Brain microvascular endothelial cell (primary cell): Measurements from ENCODE around the gene SORCS1.

Experiments used
- DNase-seq: peaks from one replicate; pipeline ENCODE4 v3.0.0-alpha.2; 2020
- H3K27ac ChIP-seq: fragments of 250-450 bp; sonication (Bioruptor Pico); 2 replicates; pipeline ENCODE4 v1.5.1; 2020; ENCODE audit warnings: mild to moderate bottlenecking, moderate library complexity
- H3K27me3 ChIP-seq: fragments of 250-450 bp; sonication (Bioruptor Pico); replicated peaks from 2 replicates; pipeline ENCODE4 v1.5.1; 2020; ENCODE audit warnings: mild to moderate bottlenecking
- H3K36me3 ChIP-seq: fragments of 250-450 bp; sonication (Bioruptor Pico); replicated peaks from 2 replicates; pipeline ENCODE4 v1.5.1; 2020; ENCODE audit warnings: mild to moderate bottlenecking
- H3K4me3 ChIP-seq: 2 replicates; pipeline ENCODE4 v1.5.1; 2011; ENCODE audit warnings: low read depth, mild to moderate bottlenecking, control low read depth, low read length, moderate library complexity
- in situ Hi-C: cut with HindIII; loops from 2 replicates; pipeline ENCODE4 v1.10.0; 2017; ENCODE audit warnings: low sequenced_read_pairs, low pct_ligation_motif_present
- TF ChIP-seq, protein P1 (sequence below): IDR thresholded peaks from 2 replicates; pipeline ENCODE4 v1.5.1; 2011; ENCODE audit warnings: low read depth, mild to moderate bottlenecking, moderate library complexity, low read length, control low read depth, inconsistent platforms; ENCODE audit errors: missing control alignments

SORCS1 gene

DNA sequence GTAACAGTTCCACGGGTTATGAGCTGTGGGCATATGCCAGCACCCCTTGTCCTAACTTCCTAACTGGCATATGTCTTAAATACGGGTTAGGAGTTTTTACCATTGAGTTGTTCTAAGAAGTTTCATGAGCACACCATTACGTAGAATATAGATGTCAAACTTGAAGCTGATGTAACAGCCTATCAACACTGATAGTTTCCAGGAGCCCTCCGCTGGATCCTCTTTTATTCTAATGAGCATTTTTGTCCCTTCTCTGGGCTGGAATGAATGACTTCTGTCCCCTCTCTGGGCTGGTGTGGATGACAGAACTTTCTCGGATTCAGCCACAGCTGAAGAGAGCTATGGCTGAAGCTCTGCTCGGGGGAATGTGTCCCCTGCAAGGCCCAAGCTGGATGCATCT is 256.3 kb downstream of the SORCS1 start:
- H3K27me3 ChIP-seq, result no peaks in the 10 kb centered on the region
- H3K4me3 ChIP-seq, result no peak overlapping the region
- no peak overlapping the region for H3K27ac ChIP-seq

DNA sequence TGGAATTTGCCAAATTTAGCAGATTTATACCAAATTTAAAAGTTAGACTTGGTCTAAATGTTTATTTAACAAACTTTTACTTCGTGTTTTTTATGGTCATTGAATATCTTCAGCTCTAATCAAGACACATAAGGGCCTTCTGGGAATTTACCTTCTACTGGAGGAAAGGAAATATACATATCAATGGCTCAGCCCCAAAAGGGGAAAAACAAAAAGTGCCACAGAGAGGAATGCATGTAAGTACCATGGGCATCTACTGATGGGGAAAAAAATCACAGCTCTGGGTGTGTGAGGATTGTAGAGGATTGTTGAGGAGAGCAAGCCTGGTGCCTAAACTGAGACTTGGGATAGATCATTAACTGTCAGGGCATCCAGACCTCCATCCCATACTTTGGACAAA is 260.3 kb downstream of the SORCS1 start:
- Histone ChIP-seq H3K4me3 (no peak overlapping the region), H3K27ac (no peak overlapping the region), H3K36me3 (no peaks in the 10 kb centered on the region), H3K27me3 (no peaks in the 10 kb centered on the region)
- in situ Hi-C loops, result no loop called here
- TF ChIP-seq, protein P1, sequence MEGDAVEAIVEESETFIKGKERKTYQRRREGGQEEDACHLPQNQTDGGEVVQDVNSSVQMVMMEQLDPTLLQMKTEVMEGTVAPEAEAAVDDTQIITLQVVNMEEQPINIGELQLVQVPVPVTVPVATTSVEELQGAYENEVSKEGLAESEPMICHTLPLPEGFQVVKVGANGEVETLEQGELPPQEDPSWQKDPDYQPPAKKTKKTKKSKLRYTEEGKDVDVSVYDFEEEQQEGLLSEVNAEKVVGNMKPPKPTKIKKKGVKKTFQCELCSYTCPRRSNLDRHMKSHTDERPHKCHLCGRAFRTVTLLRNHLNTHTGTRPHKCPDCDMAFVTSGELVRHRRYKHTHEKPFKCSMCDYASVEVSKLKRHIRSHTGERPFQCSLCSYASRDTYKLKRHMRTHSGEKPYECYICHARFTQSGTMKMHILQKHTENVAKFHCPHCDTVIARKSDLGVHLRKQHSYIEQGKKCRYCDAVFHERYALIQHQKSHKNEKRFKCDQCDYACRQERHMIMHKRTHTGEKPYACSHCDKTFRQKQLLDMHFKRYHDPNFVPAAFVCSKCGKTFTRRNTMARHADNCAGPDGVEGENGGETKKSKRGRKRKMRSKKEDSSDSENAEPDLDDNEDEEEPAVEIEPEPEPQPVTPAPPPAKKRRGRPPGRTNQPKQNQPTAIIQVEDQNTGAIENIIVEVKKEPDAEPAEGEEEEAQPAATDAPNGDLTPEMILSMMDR, result no peak
- no peak for DNase-seq

More for the DNA sequence above, 256.3 kb downstream of the SORCS1 start:
- in situ Hi-C loops, result no loop called here
- TF ChIP-seq, protein P1, result no peak
- no peak for DNase-seq
- H3K36me3 ChIP-seq, result no peaks in the 10 kb centered on the region

DNA sequence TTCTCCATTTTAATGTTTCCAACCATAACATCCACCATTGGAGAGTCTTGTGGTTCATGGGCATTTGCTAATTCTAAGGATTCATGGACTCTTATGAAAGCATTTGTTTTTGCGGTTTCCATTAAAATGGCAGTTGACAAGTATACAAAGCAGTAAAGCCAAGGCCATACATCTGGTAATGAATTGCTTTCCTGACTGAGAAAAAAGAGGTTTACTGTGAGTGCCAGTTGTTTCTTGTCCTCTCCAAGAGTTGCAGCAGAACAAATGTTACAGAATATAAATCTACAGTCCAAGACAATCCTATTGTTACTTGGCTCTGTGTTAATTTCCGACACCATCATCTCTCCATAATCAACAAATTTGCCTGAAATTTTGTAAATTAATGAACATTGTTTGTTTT is 261.3 kb downstream of the SORCS1 start:
- in situ Hi-C loops, result no loop called here
- Histone ChIP-seq H3K4me3 (no peak overlapping the region), H3K27me3 (no peaks in the 10 kb centered on the region), H3K27ac (no peak overlapping the region), H3K36me3 (no peaks in the 10 kb centered on the region)
- TF ChIP-seq, protein P1, result no peak
- DNase-seq, result no peak

DNA sequence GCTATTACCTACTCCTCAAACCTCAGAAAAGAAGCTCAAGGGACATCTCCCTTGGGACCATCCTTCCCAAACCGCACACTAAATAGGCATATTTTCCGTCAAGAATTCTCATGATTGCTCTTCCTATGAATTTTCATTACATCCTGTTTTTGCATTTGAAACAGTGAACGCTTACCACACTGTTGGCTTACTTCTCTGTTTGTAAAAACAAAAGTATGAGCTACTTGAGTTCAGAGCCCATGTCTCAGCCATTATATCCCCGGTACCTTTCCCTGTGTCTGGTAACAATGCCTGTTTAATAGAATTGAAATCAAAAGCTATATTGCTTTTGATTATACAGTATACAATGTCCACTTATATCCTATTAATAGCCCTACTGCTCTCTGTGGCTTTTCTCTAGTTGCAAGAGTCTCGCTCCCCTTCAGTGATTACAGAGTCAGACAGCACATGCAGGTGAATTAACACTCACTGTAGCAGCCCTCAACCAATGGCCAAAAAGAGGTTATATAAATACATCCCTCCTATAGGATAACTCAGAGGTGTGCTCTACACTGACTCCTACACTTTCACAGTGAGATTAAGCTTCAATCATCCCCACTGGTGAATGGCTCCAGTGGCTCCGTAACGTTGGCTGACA is 264.4 kb downstream of the SORCS1 start:
- TF ChIP-seq, protein P1, result no peak

DNA sequence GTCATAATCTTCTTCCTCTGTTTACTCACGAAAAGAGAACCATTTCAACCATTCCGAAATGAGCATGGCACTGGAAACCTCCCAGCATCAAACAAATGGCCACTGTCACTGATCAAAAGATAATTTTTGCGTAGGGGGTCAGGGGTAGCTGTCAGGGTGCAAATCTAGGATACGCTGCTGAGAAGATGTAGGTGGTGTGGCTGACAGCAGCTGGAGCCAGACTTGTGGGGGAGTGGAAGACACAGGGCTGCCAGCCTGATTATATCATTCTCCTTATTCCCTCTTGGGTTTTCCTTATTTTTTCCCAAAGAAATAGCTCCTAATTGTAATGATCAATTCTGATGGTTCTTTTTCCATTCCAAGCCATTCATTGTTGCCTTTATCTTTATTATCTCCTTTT is 266.1 kb downstream of the SORCS1 start:
- no peak for DNase-seq
- Histone ChIP-seq H3K27ac (no peak overlapping the region), H3K27me3 (no peaks in the 10 kb centered on the region), H3K36me3 (no peaks in the 10 kb centered on the region), H3K4me3 (no peak overlapping the region)
- in situ Hi-C loops, result no loop called here
- TF ChIP-seq, protein P1, result no peak

More for the DNA sequence above, 264.4 kb downstream of the SORCS1 start:
- no peaks in the 10 kb centered on the region for H3K27me3 ChIP-seq
- DNase-seq, result no peak
- no peak overlapping the region for H3K27ac ChIP-seq
- no peak overlapping the region for H3K4me3 ChIP-seq
- H3K36me3 ChIP-seq, result no peaks in the 10 kb centered on the region
- in situ Hi-C loops, result no loop called here

DNA sequence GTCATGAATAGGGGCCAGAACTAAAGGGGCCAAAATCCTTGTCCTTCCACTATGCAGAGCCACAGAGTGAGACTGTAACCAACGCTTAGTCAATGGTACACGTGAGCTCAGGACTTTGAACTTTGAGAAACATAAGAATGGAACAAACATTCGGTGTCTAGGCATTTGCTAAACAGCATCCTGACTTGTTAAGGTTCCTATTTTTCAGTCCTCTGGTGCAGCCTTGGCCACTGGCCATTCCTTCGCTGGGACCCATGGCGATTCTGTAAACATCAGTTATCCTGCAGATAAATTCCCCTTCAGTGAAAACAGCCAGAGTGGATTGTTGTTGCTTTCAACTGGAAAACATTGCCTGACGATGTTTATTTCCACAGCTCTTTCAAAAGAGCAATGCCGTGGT is 266.8 kb downstream of the SORCS1 start:
- no peak overlapping the region for H3K27ac ChIP-seq
- no peak overlapping the region for H3K4me3 ChIP-seq
- in situ Hi-C loops, result no loop called here
- TF ChIP-seq, protein P1, result no peak
- H3K36me3 ChIP-seq, result no peaks in the 10 kb centered on the region
- DNase-seq, result no peak
- H3K27me3 ChIP-seq, result no peaks in the 10 kb centered on the region
